HepG2 (cell line): ENCODE measurements around the gene RNASE4. TPM values are rescaled to one million over a fixed set of nuclear protein-coding genes. Genes with fewer than 3 reads are reported as not detected.

Experiments
- AGO2 ChIP-seq: fragments of 200-400 bp; formaldehyde crosslinking; optimal IDR thresholded peaks from 2 replicates; pipeline ENCODE3; 2017; ENCODE audit warnings: mild to moderate bottlenecking, low read depth, low read length, moderate library complexity
- AKNA ChIP-seq: sonication (generic); formaldehyde crosslinking; IDR thresholded peaks from 2 replicates; pipeline ENCODE4 v1.4.0; 2020; ENCODE audit warnings: missing genetic modification reagents, borderline replicate concordance
- ATF1 ChIP-seq: IDR thresholded peaks from 2 replicates; pipeline ENCODE4 v1.6.1; 2016; ENCODE audit warnings: mild to moderate bottlenecking, control low read depth
- ATF3 ChIP-seq: sonication (generic); formaldehyde crosslinking; IDR thresholded peaks from 2 replicates; pipeline ENCODE4 v1.4.0; 2020; ENCODE audit warnings: missing genetic modification reagents
- CEBPG ChIP-seq: IDR thresholded peaks from 2 replicates; pipeline ENCODE4 v1.6.1; 2016
- FOXP1 ChIP-seq, 2 experiments: fragments of 450-650 bp in 1 of 2; IDR thresholded peaks; 2 replicates each; pipeline ENCODE4 v1.6.1; 2017 to 2018; ENCODE audit warnings: antibody characterized with exemption in 1 of 2
- MYC ChIP-seq: sonication (generic); formaldehyde crosslinking; IDR thresholded peaks from 2 replicates; pipeline ENCODE4 v1.9.0; 2021; ENCODE audit warnings: missing genetic modification reagents, borderline replicate concordance
- NCOR1 ChIP-seq: fragments of 200-600 bp; sonication (generic); IDR thresholded peaks from 2 replicates; pipeline ENCODE4 v1.7.0; 2017; ENCODE audit warnings: antibody characterized with exemption, low read length, borderline replicate concordance
- SIX1 ChIP-seq: sonication (generic); formaldehyde crosslinking; IDR thresholded peaks from 2 replicates; pipeline ENCODE4 v1.4.0; 2020; ENCODE audit warnings: missing genetic modification reagents, borderline replicate concordance
- SRY ChIP-seq: sonication (generic); formaldehyde crosslinking; IDR thresholded peaks from 2 replicates; pipeline ENCODE4 v1.8.0; 2022; ENCODE audit warnings: mild to moderate bottlenecking, missing genetic modification reagents
- SUZ12 ChIP-seq: fragments of 150-350 bp; IDR thresholded peaks from 2 replicates; pipeline ENCODE4 v1.6.1; 2014; ENCODE audit warnings: low read depth, low read length
- TCF12 ChIP-seq, 2 experiments: fragments of 450-650 bp in 1 of 2; sonication (generic) in 1 of 2; formaldehyde crosslinking in 1 of 2; IDR thresholded peaks; 2 replicates each; pipeline versions ENCODE4 v1.6.1 to v1.8.0; 2017 to 2022; ENCODE audit warnings: antibody characterized with exemption in 1 of 2, mild to moderate bottlenecking in 1 of 2, missing genetic modification reagents in 1 of 2, moderate library complexity in 1 of 2
- TOE1 ChIP-seq: sonication (generic); formaldehyde crosslinking; IDR thresholded peaks from 2 replicates; pipeline ENCODE4 v1.4.0; 2020; ENCODE audit warnings: mild to moderate bottlenecking, missing genetic modification reagents
- ZNF317 ChIP-seq: sonication (generic); formaldehyde crosslinking; IDR thresholded peaks from 2 replicates; pipeline ENCODE4 v1.5.0; 2020; ENCODE audit warnings: mild to moderate bottlenecking, missing genetic modification reagents
- polyA plus RNA-seq, 8 experiments: library from polyadenylated mRNA; depleted of rRNA in 3 of 8; stranded (reverse) in 7 of 8; unstranded in 1 of 8; fragments of >200 nt; fragmentation: Illumina TruSeq in 4 of 8; extraction: Trizol in 4 of 8; gene quantifications; 2 replicates each; pipeline versions ENCODE4 v1.2.1 to v1.2.3, GENCODE V29; 2011 to 2016; ENCODE audit warnings: low read depth in 4 of 8, missing spikeins in 1 of 8, mixed read lengths in 1 of 8; ENCODE audit not compliant: insufficient read depth in 1 of 8
- total RNA-seq, 5 experiments: library from RNA; depleted of rRNA; stranded (reverse); fragments of >200 nt; fragmentation: Illumina TruSeq; extraction: Trizol; gene quantifications; 2 replicates each; pipeline ENCODE4 v1.2.3, GENCODE V29; 2016; ENCODE audit warnings: low read depth in 1 of 5
- TF ChIP-seq, protein P1 (sequence below), 2 experiments: fragments of 450-650 bp in 1 of 2; sonication (generic) in 1 of 2; formaldehyde crosslinking in 1 of 2; IDR thresholded peaks; 2 replicates each; pipeline versions ENCODE4 v1.6.1 to v1.8.0; 2016 to 2022; ENCODE audit warnings: antibody characterized with exemption in 1 of 2, mild to moderate bottlenecking in 1 of 2, missing genetic modification reagents in 1 of 2

The RNASE4 gene
- total and polyA plus RNA-seq, 2 of the 13 experiments (the other 11 are each of a cell fraction or from before 2014, with no cell fraction given) = 109 to 983 TPM

DNA sequence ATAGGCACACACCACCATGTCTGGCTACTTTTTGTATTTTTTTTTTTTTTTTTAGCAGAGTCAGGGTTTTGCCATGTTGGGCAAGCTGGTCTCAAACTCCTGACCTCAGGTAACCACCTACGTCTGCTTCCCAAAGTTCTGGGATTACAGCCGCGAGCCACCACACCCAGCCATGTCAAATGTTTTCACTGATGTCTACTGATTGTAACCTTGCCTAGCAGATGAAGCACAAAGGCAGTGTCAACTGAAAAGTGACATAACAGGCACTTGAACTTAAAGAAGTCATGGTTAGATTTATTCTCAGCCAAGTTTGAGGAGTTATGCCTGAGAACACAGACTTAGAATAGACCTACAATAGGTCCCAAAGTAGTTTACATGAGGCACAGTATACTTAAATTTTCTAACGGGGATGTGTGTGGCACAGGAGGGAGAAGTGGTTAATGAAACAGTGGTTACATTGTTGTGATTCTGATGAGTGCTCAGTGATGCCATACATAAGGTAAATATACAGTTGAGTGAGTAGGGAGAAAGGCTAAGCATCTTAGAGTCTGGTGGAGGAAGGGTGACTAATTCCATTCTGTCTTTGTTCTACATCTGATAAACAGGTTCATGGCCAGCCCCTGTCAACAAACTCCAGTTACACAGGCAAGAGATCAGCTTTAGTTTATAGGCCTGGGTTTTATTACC lies 12.6 kb upstream of the RNASE4 start (continued):
- TF ChIP-seq, protein P1, sequence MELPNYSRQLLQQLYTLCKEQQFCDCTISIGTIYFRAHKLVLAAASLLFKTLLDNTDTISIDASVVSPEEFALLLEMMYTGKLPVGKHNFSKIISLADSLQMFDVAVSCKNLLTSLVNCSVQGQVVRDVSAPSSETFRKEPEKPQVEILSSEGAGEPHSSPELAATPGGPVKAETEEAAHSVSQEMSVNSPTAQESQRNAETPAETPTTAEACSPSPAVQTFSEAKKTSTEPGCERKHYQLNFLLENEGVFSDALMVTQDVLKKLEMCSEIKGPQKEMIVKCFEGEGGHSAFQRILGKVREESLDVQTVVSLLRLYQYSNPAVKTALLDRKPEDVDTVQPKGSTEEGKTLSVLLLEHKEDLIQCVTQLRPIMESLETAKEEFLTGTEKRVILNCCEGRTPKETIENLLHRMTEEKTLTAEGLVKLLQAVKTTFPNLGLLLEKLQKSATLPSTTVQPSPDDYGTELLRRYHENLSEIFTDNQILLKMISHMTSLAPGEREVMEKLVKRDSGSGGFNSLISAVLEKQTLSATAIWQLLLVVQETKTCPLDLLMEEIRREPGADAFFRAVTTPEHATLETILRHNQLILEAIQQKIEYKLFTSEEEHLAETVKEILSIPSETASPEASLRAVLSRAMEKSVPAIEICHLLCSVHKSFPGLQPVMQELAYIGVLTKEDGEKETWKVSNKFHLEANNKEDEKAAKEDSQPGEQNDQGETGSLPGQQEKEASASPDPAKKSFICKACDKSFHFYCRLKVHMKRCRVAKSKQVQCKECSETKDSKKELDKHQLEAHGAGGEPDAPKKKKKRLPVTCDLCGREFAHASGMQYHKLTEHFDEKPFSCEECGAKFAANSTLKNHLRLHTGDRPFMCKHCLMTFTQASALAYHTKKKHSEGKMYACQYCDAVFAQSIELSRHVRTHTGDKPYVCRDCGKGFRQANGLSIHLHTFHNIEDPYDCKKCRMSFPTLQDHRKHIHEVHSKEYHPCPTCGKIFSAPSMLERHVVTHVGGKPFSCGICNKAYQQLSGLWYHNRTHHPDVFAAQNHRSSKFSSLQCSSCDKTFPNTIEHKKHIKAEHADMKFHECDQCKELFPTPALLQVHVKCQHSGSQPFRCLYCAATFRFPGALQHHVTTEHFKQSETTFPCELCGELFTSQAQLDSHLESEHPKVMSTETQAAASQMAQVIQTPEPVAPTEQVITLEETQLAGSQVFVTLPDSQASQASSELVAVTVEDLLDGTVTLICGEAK (IDR thresholded peaks at IDR 0.05) = no peak
- TF ChIP-seq, protein P1 (CRISPR knock-in tag; IDR thresholded peaks at IDR 0.05) = no peak; the same call in 1 of the 2 replicates
- TF ChIP-seq CEBPG (CRISPR knock-in tag) (peak; percentile 53), ZNF317 (CRISPR knock-in tag) (no peak), AGO2 (no peak), ATF1 (CRISPR knock-in tag) (peak; percentile 50), SUZ12 (no peak), ATF3 (CRISPR knock-in tag) (peak; percentile 84), TCF12 (IDR thresholded peaks at IDR 0.05) (no peak), TCF12 (CRISPR knock-in tag; IDR thresholded peaks at IDR 0.05) (no peak), SRY (no peak), TOE1 (CRISPR knock-in tag) (no peak), FOXP1 (IDR thresholded peaks at IDR 0.05) (peak; percentile 87), FOXP1 (CRISPR knock-in tag; IDR thresholded peaks at IDR 0.05) (peak; percentile 98), AKNA (CRISPR knock-in tag) (no peak), SIX1 (0 out of 2 replicates have a peak, but pooled peaks have one; percentile 54), NCOR1 (peak; percentile 64; the same call in 1 of the 2 replicates), MYC (CRISPR knock-in tag) (no peak)
